Stimulated activated naive CD4-positive, alpha-beta T cell (primary cell): ENCODE data around the gene NT5C2.
"Not testable (repeated sequence)": the region's sequence is repeated elsewhere in the genome, so short reads cannot be mapped to it uniquely, and the experiment has no call there.

Experiments used
- DNase-seq, 6 experiments: peaks; one replicate each; lab custom pipeline; 2025; lab: John Stamatoyannopoulos, UW

The NT5C2 gene

GRCh38 chr10:103086261-103086660, 106.8 kb downstream of the NT5C2 start:
- no peak for DNase-seq

GRCh38 chr10:103083977-103084320, 109.1 kb downstream of the NT5C2 start:
- no peak for DNase-seq

- no peak for DNase-seq
Observed at GRCh38 chr10:103083266-103083976, 109.7 kb downstream of the NT5C2 start.

- DNase-seq, result no peak
Observed at GRCh38 chr10:103082683-103083082, 110.4 kb downstream of the NT5C2 start.

GRCh38 chr10:103080891-103081581, 112.0 kb downstream of the NT5C2 start:
- DNase-seq, result no peak

GRCh38 chr10:103079946-103080345, 113.1 kb downstream of the NT5C2 start:
- no peak for DNase-seq

- DNase-seq, result no peak
Observed at GRCh38 chr10:103079100-103079499, 114.0 kb downstream of the NT5C2 start.

GRCh38 chr10:103078676-103079075, 114.4 kb downstream of the NT5C2 start:
- no peak for DNase-seq

GRCh38 chr10:103078309-103078615, 114.8 kb downstream of the NT5C2 start:
- no peak for DNase-seq

GRCh38 chr10:103077491-103078308, 115.4 kb downstream of the NT5C2 start:
- no peak for DNase-seq

- DNase-seq, result no peak
Observed at GRCh38 chr10:103077020-103077419, 116.1 kb downstream of the NT5C2 start.

- DNase-seq, result no peak
Observed at GRCh38 chr10:103072891-103073290, 120.2 kb downstream of the NT5C2 start.

- DNase-seq, result no peak
Observed at GRCh38 chr10:103072276-103072675, 120.8 kb downstream of the NT5C2 start.

- peak; percentile 29 to 72 (median 60) for DNase-seq
Observed at GRCh38 chr10:103069453-103070331, 123.4 kb downstream of the NT5C2 start.

GRCh38 chr10:103067956-103068355, 125.1 kb downstream of the NT5C2 start:
- no peak for DNase-seq

GRCh38 chr10:103067484-103067883, 125.6 kb downstream of the NT5C2 start:
- DNase-seq, result no peak

- not testable (repeated sequence) for DNase-seq
Observed at GRCh38 chr10:103067099-103067477, 126.0 kb downstream of the NT5C2 start.

- DNase-seq, result no peak
Observed at GRCh38 chr10:103066141-103067098, 126.7 kb downstream of the NT5C2 start.

- DNase-seq, result no peak
Observed at GRCh38 chr10:103064956-103065355, 128.1 kb downstream of the NT5C2 start.

GRCh38 chr10:103062854-103063590, 130.1 kb downstream of the NT5C2 start:
- DNase-seq, result no peak
